Brain pericyte (primary cell): ENCODE results near the gene APOA4.

Experiments used
- DNase-seq: peaks from one replicate; pipeline ENCODE4 v3.0.0-alpha.2; 2012; ENCODE audit warnings: low read depth, low spot score

Gene APOA4

GRCh38 chr11:116823031-116823843 is at the start of gene APOA4:
APOA4 (minus strand) TSS chr11:116823304; CDS start chr11:116823191, 113 bp downstream.
- DNase-seq, result no peak

GRCh38 chr11:116871248-116871647 is 48.1 kb upstream of the APOA4 start:
- DNase-seq, result no peak

- DNase-seq, result no peak
These were observed 47.0 kb upstream of the APOA4 start for GRCh38 chr11:116870054-116870453.

GRCh38 chr11:116869610-116870009 is 46.5 kb upstream of the APOA4 start:
- DNase-seq, result no peak

- DNase-seq, result no peak
These were observed 45.0 kb upstream of the APOA4 start for GRCh38 chr11:116868066-116868465.

GRCh38 chr11:116867619-116868018 is 44.5 kb upstream of the APOA4 start:
- DNase-seq, result no peak

- no peak for DNase-seq
These were observed 43.8 kb upstream of the APOA4 start for GRCh38 chr11:116866804-116867455.

- no peak for DNase-seq
These were observed 42.6 kb upstream of the APOA4 start for GRCh38 chr11:116865696-116866095.

- DNase-seq, result no peak
These were observed 41.4 kb upstream of the APOA4 start for GRCh38 chr11:116864531-116864930.

GRCh38 chr11:116862951-116863350 is 39.8 kb upstream of the APOA4 start:
- no peak for DNase-seq

GRCh38 chr11:116862185-116862584 is 39.1 kb upstream of the APOA4 start:
- DNase-seq, result no peak

- DNase-seq, result no peak
These were observed 38.4 kb upstream of the APOA4 start for GRCh38 chr11:116861539-116861938.

- no peak for DNase-seq
These were observed 37.2 kb upstream of the APOA4 start for GRCh38 chr11:116860303-116860702.

- DNase-seq, result no peak
These were observed 36.1 kb upstream of the APOA4 start for GRCh38 chr11:116859175-116859574.

GRCh38 chr11:116857936-116858335 is 34.8 kb upstream of the APOA4 start:
- DNase-seq, result no peak

- no peak for DNase-seq
These were observed 34.2 kb upstream of the APOA4 start for GRCh38 chr11:116857316-116857715.

GRCh38 chr11:116856423-116856822 is 33.3 kb upstream of the APOA4 start:
- no peak for DNase-seq

- no peak for DNase-seq
These were observed 32.3 kb upstream of the APOA4 start for GRCh38 chr11:116855413-116855812.

- DNase-seq, result no peak
These were observed 30.5 kb upstream of the APOA4 start for GRCh38 chr11:116853461-116854073.

GRCh38 chr11:116852261-116853031 is 29.3 kb upstream of the APOA4 start:
- no peak for DNase-seq

- DNase-seq, result no peak
These were observed 28.5 kb upstream of the APOA4 start for GRCh38 chr11:116851626-116852025.

- DNase-seq, result no peak
These were observed 26.4 kb upstream of the APOA4 start for GRCh38 chr11:116849486-116849885.
